IMR-90 (cell line): Measurements from ENCODE around the gene TTC28. TPM values are rescaled to one million over a fixed set of nuclear protein-coding genes. Genes with fewer than 3 reads are reported as not detected.
"Not testable (repeated sequence)": the region's sequence is repeated elsewhere in the genome, so short reads cannot be mapped to it uniquely, and the experiment has no call there.

Experiments used
- ATAC-seq: fragments of 200-7000 bp; cut with Tn5 transposase; 2 replicates; pipeline ENCODE4 v1.9.1; 2020; ENCODE audit warnings: low read depth, mild to moderate bottlenecking, moderate library complexity
- BruUV-seq: library from RNA; stranded (reverse); fragments of 400-500 nt; replicated peaks from 2 replicates; lab custom pipeline; 2021; lab: Mats Ljungman, UMichigan
- CTCF ChIA-PET: fragments of 300-600 bp; formaldehyde crosslinking; extraction: SDS; loops from one replicate; lab custom pipeline; 2021; ENCODE audit warnings: antibody characterized with exemption; lab: Yijun Ruan, JAX
- POLR2A ChIA-PET: fragments of 300-600 bp; sonication (Branson Sonifier 250); formaldehyde crosslinking; loops from one replicate; lab custom pipeline; 2022; ENCODE audit warnings: antibody characterized with exemption; ENCODE audit not compliant: unreplicated experiment; lab: Charles Lee
- DNase-seq: peaks from one replicate; pipeline ENCODE4 v3.0.0; 2013
- H2AFZ ChIP-seq: replicated peaks from 2 replicates; pipeline ENCODE3; 2013; ENCODE audit warnings: low read length, mild to moderate bottlenecking; ENCODE audit not compliant: poor library complexity
- H2AK5ac ChIP-seq: 2 replicates; pipeline ENCODE4 v1.6.1; 2013; ENCODE audit warnings: low read depth, low read length, inconsistent platforms
- H2AK9ac ChIP-seq: replicated peaks from 2 replicates; pipeline ENCODE3; 2013; ENCODE audit warnings: mild to moderate bottlenecking, low read depth, low read length, moderate library complexity; ENCODE audit not compliant: poor library complexity
- H2BK120ac ChIP-seq: 2 replicates; pipeline ENCODE4 v1.6.1; 2013; ENCODE audit warnings: low read depth, low read length, inconsistent platforms
- H2BK15ac ChIP-seq: 3 replicates; pipeline ENCODE4 v1.6.1; 2013; ENCODE audit warnings: low read depth, low read length, inconsistent platforms
- H2BK20ac ChIP-seq: 2 replicates; pipeline ENCODE4 v1.6.1; 2013; ENCODE audit warnings: low read depth, mild to moderate bottlenecking, inconsistent platforms, low read length, moderate library complexity
- H2BK5ac ChIP-seq: 2 replicates; pipeline ENCODE4 v1.6.1; 2013; ENCODE audit warnings: mild to moderate bottlenecking, low read depth, low read length, inconsistent platforms; ENCODE audit not compliant: poor library complexity, severe bottlenecking
- H3K14ac ChIP-seq: replicated peaks from 2 replicates; pipeline ENCODE4 v1.6.1; 2013; ENCODE audit warnings: low read depth, low read length, inconsistent platforms
- H3K18ac ChIP-seq: 2 replicates; pipeline ENCODE4 v1.6.1; 2013; ENCODE audit warnings: low read depth, low read length, control low read depth
- H3K23ac ChIP-seq: 2 replicates; pipeline ENCODE4 v1.6.1; 2013; ENCODE audit warnings: low read depth, low read length, inconsistent platforms
- H3K27ac ChIP-seq: 2 replicates; pipeline ENCODE4 v1.5.1; 2013; ENCODE audit warnings: mild to moderate bottlenecking, control low read depth, low read length; ENCODE audit not compliant: insufficient read depth
- H3K27me3 ChIP-seq: 2 replicates; pipeline ENCODE4 v1.6.1; 2013; ENCODE audit warnings: low read length; ENCODE audit not compliant: control insufficient read depth, insufficient read depth
- H3K36me3 ChIP-seq: 2 replicates; pipeline ENCODE4 v1.6.1; 2013; ENCODE audit warnings: low read length, mixed read lengths; ENCODE audit not compliant: control insufficient read depth, insufficient read depth
- H3K4ac ChIP-seq: 2 replicates; pipeline ENCODE4 v1.6.1; 2013; ENCODE audit warnings: low read depth, low read length, inconsistent platforms
- H3K4me1 ChIP-seq: 2 replicates; pipeline ENCODE4 v1.6.1; 2013; ENCODE audit warnings: low read length, mixed read lengths; ENCODE audit not compliant: control insufficient read depth, insufficient read depth
- H3K4me2 ChIP-seq: 2 replicates; pipeline ENCODE4 v1.6.1; 2013; ENCODE audit warnings: low read depth, mild to moderate bottlenecking, control low read depth, low read length, moderate library complexity
- H3K4me3 ChIP-seq: 2 replicates; pipeline ENCODE4 v1.5.1; 2013; ENCODE audit warnings: low read depth, mild to moderate bottlenecking, control low read depth, low read length, moderate library complexity; ENCODE audit not compliant: insufficient read depth
- H3K56ac ChIP-seq: 2 replicates; pipeline ENCODE4 v1.6.1; 2013; ENCODE audit warnings: low read length, inconsistent platforms; ENCODE audit not compliant: insufficient read depth; ENCODE audit errors: extremely low read depth
- H3K79me1 ChIP-seq, 2 experiments: 2 replicates each; pipeline ENCODE4 v1.6.1; 2013; ENCODE audit warnings: low read length in 2 of 2, inconsistent platforms in 1 of 2, low read depth in 1 of 2
- H3K9ac ChIP-seq: 2 replicates; pipeline ENCODE4 v1.6.1; 2013; ENCODE audit warnings: low read depth, low read length, control low read depth
- H3K9me1 ChIP-seq: 2 replicates; pipeline ENCODE4 v1.6.1; 2013; ENCODE audit warnings: low read length, inconsistent platforms; ENCODE audit not compliant: insufficient read depth
- H3K9me3 ChIP-seq: 2 replicates; pipeline ENCODE4 v1.6.1; 2013; ENCODE audit warnings: low read length; ENCODE audit not compliant: control insufficient read depth, insufficient read depth
- H4K20me1 ChIP-seq: 2 replicates; pipeline ENCODE4 v1.6.1; 2013; ENCODE audit warnings: low read length, inconsistent platforms; ENCODE audit not compliant: insufficient read depth
- H4K5ac ChIP-seq: 2 replicates; pipeline ENCODE4 v1.6.1; 2013; ENCODE audit warnings: mild to moderate bottlenecking, low read depth, low read length, control low read depth
- H4K8ac ChIP-seq, 2 experiments: 2 replicates each; pipeline ENCODE4 v1.6.1; 2013; ENCODE audit warnings: low read depth in 2 of 2, low read length in 2 of 2, control low read depth in 1 of 2, inconsistent platforms in 1 of 2
- H4K91ac ChIP-seq: 2 replicates; pipeline ENCODE4 v1.6.1; 2013; ENCODE audit warnings: low read depth, low read length, inconsistent platforms; ENCODE audit not compliant: insufficient read depth
- WGBS, 2 experiments: methylation state at CpG; one replicate each; pipeline versions ENCODE4 v1.1.5 to v1.1.7; 2013; ENCODE audit warnings: missing lambda C conversion rate in 2 of 2; ENCODE audit not compliant: insufficient read length in 1 of 2; ENCODE audit errors: extremely low coverage in 2 of 2; 5-methylcytosine and 5-hydroxymethylcytosine counted together
- dilution Hi-C: fragments of 300-500 bp; cut with HindIII; formaldehyde crosslinking; loops from one replicate; pipeline ENCODE4 v1.14.3; 2018; ENCODE audit warnings: low sequenced_read_pairs; ENCODE audit not compliant: unreplicated experiment
- in situ Hi-C: fragments of 300-500 bp; cut with MboI; formaldehyde crosslinking; loops from 3 replicates; pipeline ENCODE4 v1.14.3; 2019; ENCODE audit warnings: low sequenced_read_pairs, inconsistent platforms, mixed read lengths
- intact Hi-C: fragments of 100-400 bp; cut with micrococcal nuclease; formaldehyde crosslinking; loops from 2 replicates; pipeline ENCODE4 v1.10.0; 2022
- polyA plus RNA-seq, 3 experiments: library from polyadenylated mRNA; depleted of rRNA; stranded (reverse); fragments of >200 nt; gene quantifications; 2 replicates each; pipeline ENCODE4 v1.2.3, GENCODE V29; 2012; ENCODE audit warnings: low replicate concordance in 1 of 3
- total RNA-seq: library from RNA; depleted of rRNA; stranded (reverse); fragments of >200 nt; gene quantifications from 2 replicates; pipeline ENCODE4 v1.2.3, GENCODE V29; 2012
- TF ChIP-seq, protein P1 (sequence below): fragments of 150-350 bp; IDR thresholded peaks from 2 replicates; pipeline ENCODE4 v1.6.1; 2016; ENCODE audit warnings: low read depth, mild to moderate bottlenecking, low read length, moderate library complexity, borderline replicate concordance
- TF ChIP-seq, protein P2 (sequence below): fragments of 150-350 bp; IDR thresholded peaks from 2 replicates; pipeline ENCODE4 v1.6.1; 2017; ENCODE audit warnings: mild to moderate bottlenecking, antibody characterized with exemption, low read length, low read depth

The TTC28 gene
- total and polyA plus RNA-seq, 2 of the 4 experiments (the other 2 are of a cell fraction): 5.6 to 13.3 TPM

DNA sequence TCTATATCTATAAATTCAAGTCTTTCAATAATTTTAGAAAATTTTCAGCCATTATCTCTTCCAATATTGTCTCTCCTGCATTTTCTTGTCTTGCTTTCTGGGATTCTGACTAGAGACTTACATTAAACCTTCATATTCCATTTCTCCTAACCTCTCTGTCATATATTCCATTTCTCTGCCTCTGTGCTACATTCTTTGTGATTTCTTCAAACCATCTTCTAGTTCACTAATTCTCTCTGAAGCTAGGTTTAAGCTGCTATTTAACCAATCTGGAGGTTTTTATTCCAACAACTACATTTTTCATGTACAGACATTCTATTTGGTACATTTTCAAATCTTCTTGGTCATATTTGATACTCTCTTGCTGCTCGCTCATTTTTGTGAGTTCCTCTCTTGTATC, 122.5 kb downstream of the TTC28 start:
- Histone ChIP-seq H3K36me3 (no peaks in the 10 kb centered on the region), H3K9me3 (no peaks in the 10 kb centered on the region), H3K79me1 (peaks cover 3 to 11% of the 10 kb centered on the region in 2 experiments; a peak in 3 of 4 replicates), H2AK5ac (no peak overlapping the region), H4K91ac (no peak overlapping the region), H3K23ac (no peak overlapping the region), H3K9ac (no peak overlapping the region), H2AFZ (no peak overlapping the region), H4K8ac (no peak overlapping the region), H4K20me1 (peaks cover 7% of the 10 kb centered on the region; the same call in 1 of the 2 replicates), H2BK5ac (no peak overlapping the region), H3K4me2 (no peak overlapping the region), H3K4ac (no peak overlapping the region), H3K27me3 (no peaks in the 10 kb centered on the region), H2BK120ac (no peak overlapping the region), H3K27ac (no peak overlapping the region), H2AK9ac (no peak overlapping the region), H3K4me1 (peaks cover 2% of the 10 kb centered on the region; the same call in 1 of the 2 replicates), H3K18ac (no peak overlapping the region), H2BK20ac (no peak overlapping the region), H3K4me3 (no peak overlapping the region), H4K5ac (no peak overlapping the region), H3K9me1 (peaks cover 3% of the 10 kb centered on the region; the same call in 1 of the 2 replicates), H3K14ac (no peak overlapping the region), H3K56ac (no peak overlapping the region), H2BK15ac (no peak overlapping the region)
- ATAC-seq: no peak
- no peak for DNase-seq
- CTCF ChIA-PET: no interaction called here
- no CpG with 5 or more reads among the region's 1 CpG for WGBS, 2 experiments
- dilution Hi-C loops (no loop called here), in situ Hi-C loops (no loop called here), intact Hi-C loops (no loop called here)
- POLR2A ChIA-PET: no interaction called here
- TF ChIP-seq, protein P1, sequence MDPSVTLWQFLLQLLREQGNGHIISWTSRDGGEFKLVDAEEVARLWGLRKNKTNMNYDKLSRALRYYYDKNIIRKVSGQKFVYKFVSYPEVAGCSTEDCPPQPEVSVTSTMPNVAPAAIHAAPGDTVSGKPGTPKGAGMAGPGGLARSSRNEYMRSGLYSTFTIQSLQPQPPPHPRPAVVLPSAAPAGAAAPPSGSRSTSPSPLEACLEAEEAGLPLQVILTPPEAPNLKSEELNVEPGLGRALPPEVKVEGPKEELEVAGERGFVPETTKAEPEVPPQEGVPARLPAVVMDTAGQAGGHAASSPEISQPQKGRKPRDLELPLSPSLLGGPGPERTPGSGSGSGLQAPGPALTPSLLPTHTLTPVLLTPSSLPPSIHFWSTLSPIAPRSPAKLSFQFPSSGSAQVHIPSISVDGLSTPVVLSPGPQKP: no peak
- TF ChIP-seq, protein P2, sequence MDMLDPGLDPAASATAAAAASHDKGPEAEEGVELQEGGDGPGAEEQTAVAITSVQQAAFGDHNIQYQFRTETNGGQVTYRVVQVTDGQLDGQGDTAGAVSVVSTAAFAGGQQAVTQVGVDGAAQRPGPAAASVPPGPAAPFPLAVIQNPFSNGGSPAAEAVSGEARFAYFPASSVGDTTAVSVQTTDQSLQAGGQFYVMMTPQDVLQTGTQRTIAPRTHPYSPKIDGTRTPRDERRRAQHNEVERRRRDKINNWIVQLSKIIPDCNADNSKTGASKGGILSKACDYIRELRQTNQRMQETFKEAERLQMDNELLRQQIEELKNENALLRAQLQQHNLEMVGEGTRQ: no peak
- BruUV-seq: no TSS peak

DNA sequence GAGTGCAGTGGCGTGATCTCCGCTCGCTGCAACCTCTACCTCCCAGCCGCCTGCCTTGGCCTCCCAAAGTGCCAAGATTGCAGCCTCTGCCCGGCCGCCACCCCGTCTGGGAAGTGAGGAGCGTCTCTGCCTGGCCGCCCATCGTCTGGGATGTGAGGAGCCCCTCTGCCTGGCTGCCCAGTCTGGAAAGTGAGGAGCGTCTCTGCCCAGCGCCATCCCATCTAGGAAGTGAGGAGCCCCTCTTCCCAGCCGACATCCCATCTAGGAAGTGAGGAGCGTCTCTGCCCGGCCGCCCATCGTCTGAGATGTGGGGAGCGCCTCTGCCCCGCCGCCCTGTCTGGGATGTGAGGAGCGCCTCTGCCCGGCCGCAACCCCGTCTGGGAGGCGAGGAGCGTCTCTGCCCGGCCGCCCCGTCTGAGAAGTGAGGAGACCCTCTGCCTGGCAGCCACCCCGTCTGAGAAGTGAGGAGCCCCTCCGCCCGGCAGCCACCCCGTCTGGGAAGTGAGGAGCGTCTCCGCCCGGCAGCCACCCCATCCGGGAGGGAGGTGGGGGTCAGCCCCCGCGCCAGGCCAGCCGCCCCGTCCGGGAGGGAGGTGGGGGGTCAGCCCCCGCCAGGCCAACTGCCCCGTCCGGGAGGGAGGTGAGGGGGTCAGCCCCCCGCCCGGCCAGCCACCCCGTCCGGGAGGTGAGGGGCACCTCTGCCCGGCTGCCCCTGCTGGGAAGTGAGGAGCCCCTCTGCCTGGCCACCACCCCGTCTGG, 126.4 kb downstream of the TTC28 start:
- H3K4me3 ChIP-seq, ATAC-seq, intact Hi-C loops, H3K27ac ChIP-seq, BruUV-seq, H2BK120ac ChIP-seq, H4K20me1 ChIP-seq, H3K9ac ChIP-seq, H3K4ac ChIP-seq, H2AK9ac ChIP-seq, POLR2A ChIA-PET, H2AK5ac ChIP-seq, CTCF ChIA-PET, H2AFZ ChIP-seq, H3K36me3 ChIP-seq, H2BK5ac ChIP-seq, H2BK20ac ChIP-seq, dilution Hi-C loops, H3K4me1 ChIP-seq, H3K9me1 ChIP-seq, H2BK15ac ChIP-seq, H3K56ac ChIP-seq, H3K27me3 ChIP-seq, H3K4me2 ChIP-seq, H4K8ac ChIP-seq, H3K9me3 ChIP-seq, H3K18ac ChIP-seq, H3K23ac ChIP-seq, H3K14ac ChIP-seq, H3K79me1 ChIP-seq, in situ Hi-C loops, H4K91ac ChIP-seq, DNase-seq, H4K5ac ChIP-seq: not testable (repeated sequence)
- WGBS, 2 experiments: no CpG with 5 or more reads among the region's 51 CpGs
